PC-3 (cell line): ENCODE results near the gene LRP1B. TPM values are rescaled to one million over a fixed set of nuclear protein-coding genes. Genes with fewer than 3 reads are reported as not detected.
A peak's percentile ranks its signal among the peaks of the same experiment; 100 is the strongest.

Experiments used
- ATAC-seq: fragments of 200-7000 bp; cut with Tn5 transposase; 2 replicates; pipeline ENCODE4 v1.9.1; 2020; ENCODE audit warnings: mild to moderate bottlenecking, moderate library complexity
- BruUV-seq: library from RNA; stranded (reverse); fragments of 400-500 nt; replicated peaks from 2 replicates; lab custom pipeline; 2021; lab: Mats Ljungman, UMichigan
- CTCF ChIA-PET: fragments of 300-600 bp; sonication (Branson Sonifier 250); formaldehyde crosslinking; loops from one replicate; lab custom pipeline; 2022; ENCODE audit warnings: antibody characterized with exemption; lab: Charles Lee
- POLR2A ChIA-PET: fragments of 300-600 bp; sonication (Branson Sonifier 250); formaldehyde crosslinking; loops from one replicate; lab custom pipeline; 2022; ENCODE audit warnings: antibody characterized with exemption; ENCODE audit not compliant: unreplicated experiment; lab: Charles Lee
- DNase-seq: peaks from one replicate; pipeline ENCODE4 v3.0.0-alpha.2; 2015
- H2AFZ ChIP-seq: fragments of 300-600 bp; sonication (generic); 2 replicates; pipeline ENCODE4 v1.6.0; 2016; ENCODE audit warnings: antibody characterized with exemption, low read length
- H3F3A ChIP-seq: fragments of 300-600 bp; sonication (generic); one replicate; pipeline ENCODE4 v1.6.0; 2017; ENCODE audit warnings: antibody characterized with exemption, low read length, control low read depth, mild to moderate bottlenecking; ENCODE audit not compliant: unreplicated experiment
- H3K27ac ChIP-seq: fragments of 300-600 bp; sonication (generic); 2 replicates; pipeline ENCODE4 v1.5.1; 2016; ENCODE audit warnings: mild to moderate bottlenecking, low read length
- H3K27me3 ChIP-seq: fragments of 300-600 bp; sonication (generic); 2 replicates; pipeline ENCODE4 v1.6.1; 2016; ENCODE audit warnings: low read length, mixed read lengths
- H3K36me3 ChIP-seq: fragments of 300-600 bp; sonication (generic); 2 replicates; pipeline ENCODE4 v1.6.1; 2016; ENCODE audit warnings: low read depth, mixed run types, low read length, mixed read lengths
- H3K4me1 ChIP-seq: fragments of 300-600 bp; sonication (generic); 2 replicates; pipeline ENCODE4 v1.5.1; 2016; ENCODE audit warnings: low read length; ENCODE audit not compliant: insufficient read depth
- H3K4me2 ChIP-seq: fragments of 300-600 bp; sonication (generic); 2 replicates; pipeline ENCODE4 v1.6.0; 2016; ENCODE audit warnings: low read length
- H3K4me3 ChIP-seq: fragments of 300-600 bp; sonication (generic); 2 replicates; pipeline ENCODE4 v1.5.1; 2016; ENCODE audit warnings: mild to moderate bottlenecking, low read length, mixed read lengths
- H3K79me2 ChIP-seq: fragments of 300-600 bp; sonication (generic); 2 replicates; pipeline ENCODE4 v1.6.1; 2017; ENCODE audit warnings: low read length, mixed read lengths
- H3K9ac ChIP-seq: fragments of 300-600 bp; sonication (generic); 2 replicates; pipeline ENCODE4 v1.6.0; 2016; ENCODE audit warnings: mild to moderate bottlenecking, low read length
- H3K9me2 ChIP-seq: fragments of 300-600 bp; sonication (generic); replicated peaks from 2 replicates; pipeline ENCODE4 v1.6.1; 2016; ENCODE audit warnings: mixed run types, low read length, mixed read lengths
- H3K9me3 ChIP-seq: fragments of 300-600 bp; sonication (generic); 2 replicates; pipeline ENCODE4 v1.6.1; 2016; ENCODE audit warnings: low read length, mixed read lengths
- H4K20me1 ChIP-seq: fragments of 300-600 bp; sonication (generic); 2 replicates; pipeline ENCODE4 v1.6.1; 2016; ENCODE audit warnings: low read length, mixed read lengths
- CTCF ChIP-seq: fragments of 300-600 bp; sonication (generic); conservative IDR thresholded peaks from 2 replicates; pipeline ENCODE4 v1.5.1; 2017; ENCODE audit warnings: antibody characterized with exemption, low read depth, mild to moderate bottlenecking, low read length
- EZH2 ChIP-seq: fragments of 300-600 bp; sonication (generic); IDR thresholded peaks from one replicate; pipeline ENCODE4 v1.6.1; 2017; ENCODE audit warnings: antibody characterized with exemption, mild to moderate bottlenecking, low read length; ENCODE audit not compliant: unreplicated experiment
- EZH2phosphoT487 ChIP-seq: fragments of 300-600 bp; sonication (generic); IDR thresholded peaks from 2 replicates; pipeline ENCODE4 v1.6.1; 2018; ENCODE audit warnings: mild to moderate bottlenecking, antibody characterized with exemption, low read length, borderline replicate concordance
- intact Hi-C: fragments of 100-400 bp; cut with micrococcal nuclease; formaldehyde crosslinking; loops from 2 replicates; pipeline ENCODE4 v1.9.0; 2023
- total RNA-seq: library from RNA; depleted of rRNA; stranded (reverse); fragments of >200 nt; gene quantifications from 2 replicates; pipeline ENCODE4 v1.2.3, GENCODE V29; 2014

LRP1B gene
- total RNA-seq, 1 experiment from 2014 or later, result 0.04 TPM

- no peak overlapping the region for H2AFZ ChIP-seq
- TF ChIP-seq CTCF (no peak), EZH2phosphoT487 (no peak), EZH2 (no peak)
- H3K27ac ChIP-seq, result no peak overlapping the region
- no peaks in the 10 kb centered on the region for H3K79me2 ChIP-seq
- DNase-seq (no peak), ATAC-seq (no peak)
- no peaks in the 10 kb centered on the region for H3K9me2 ChIP-seq
- CTCF ChIA-PET, result no interaction called here
- no peaks in the 10 kb centered on the region for H4K20me1 ChIP-seq
- no peaks in the 10 kb centered on the region for H3K4me1 ChIP-seq
- H3K9ac ChIP-seq, result no peak overlapping the region
- no peaks in the 10 kb centered on the region for H3K27me3 ChIP-seq
- POLR2A ChIA-PET, result no interaction called here
- no peaks in the 10 kb centered on the region for H3K36me3 ChIP-seq
- BruUV-seq, result no TSS peak
- no peaks in the 10 kb centered on the region for H3F3A ChIP-seq
- no peaks in the 10 kb centered on the region for H3K9me3 ChIP-seq
- H3K4me2 ChIP-seq, result no peak overlapping the region
- H3K4me3 ChIP-seq, result no peak overlapping the region
- intact Hi-C loops, result loop anchor here (5.0 to 10.0 kb wide), 2 partner anchors 180 to 388 kb away; no protein-coding TSS in a partner anchor
Measured at GRCh38 chr2:141724426-141724825, 406.4 kb downstream of the LRP1B start.

- intact Hi-C loops, result loop anchor here (5.0 to 10.0 kb wide), 2 partner anchors 181 to 388 kb away; no protein-coding TSS in a partner anchor
- Histone ChIP-seq H3K4me2 (no peak overlapping the region), H3K4me3 (no peak overlapping the region), H3K36me3 (no peaks in the 10 kb centered on the region), H3K79me2 (no peaks in the 10 kb centered on the region), H3K4me1 (no peaks in the 10 kb centered on the region), H4K20me1 (no peaks in the 10 kb centered on the region), H3K27me3 (no peaks in the 10 kb centered on the region), H3F3A (no peaks in the 10 kb centered on the region), H3K27ac (no peak overlapping the region), H2AFZ (no peak overlapping the region), H3K9me2 (no peaks in the 10 kb centered on the region), H3K9me3 (no peaks in the 10 kb centered on the region), H3K9ac (no peak overlapping the region)
- TF ChIP-seq CTCF, result no peak
- no peak for TF ChIP-seq EZH2phosphoT487
- no peak for TF ChIP-seq EZH2
- DNase-seq (no peak), ATAC-seq (no peak)
- BruUV-seq, result no TSS peak
- ChIA-PET CTCF (no interaction called here), POLR2A (no interaction called here)
Measured at GRCh38 chr2:141723814-141724213, 407.0 kb downstream of the LRP1B start.

- Histone ChIP-seq H3K9ac (no peak overlapping the region), H3K4me2 (no peak overlapping the region), H3K4me3 (no peak overlapping the region), H3K27me3 (no peaks in the 10 kb centered on the region), H4K20me1 (no peaks in the 10 kb centered on the region), H3K9me2 (no peaks in the 10 kb centered on the region), H2AFZ (no peak overlapping the region), H3K27ac (no peak overlapping the region), H3K9me3 (no peaks in the 10 kb centered on the region), H3K79me2 (no peaks in the 10 kb centered on the region), H3K36me3 (no peaks in the 10 kb centered on the region), H3F3A (no peaks in the 10 kb centered on the region), H3K4me1 (no peaks in the 10 kb centered on the region)
- POLR2A ChIA-PET, result no interaction called here
- TF ChIP-seq EZH2phosphoT487 (no peak), EZH2 (no peak), CTCF (no peak)
- DNase-seq, result peak; percentile 23
- peak; percentile 81 for ATAC-seq
- CTCF ChIA-PET, result no interaction called here
- intact Hi-C loops, result loop anchor here (5.0 to 10.0 kb wide), 2 partner anchors 184 to 392 kb away; no protein-coding TSS in a partner anchor
- no TSS peak for BruUV-seq
Measured at GRCh38 chr2:141720476-141720875, 410.3 kb downstream of the LRP1B start.
